HepG2 (cell line): ENCODE data around the gene RILP. TPM values are rescaled to one million over a fixed set of nuclear protein-coding genes. Genes with fewer than 3 reads are reported as not detected.

ENCODE experiments used
- AKNA ChIP-seq: sonication (generic); formaldehyde crosslinking; IDR thresholded peaks from 2 replicates; pipeline ENCODE4 v1.4.0; 2020; ENCODE audit warnings: missing genetic modification reagents, borderline replicate concordance
- FOXA3 ChIP-seq: IDR thresholded peaks from 2 replicates; pipeline ENCODE4 v1.6.1; 2016; ENCODE audit warnings: missing genetic modification reagents, missing compliant biosample characterization
- KLF9 ChIP-seq: IDR thresholded peaks from 2 replicates; pipeline ENCODE4 v1.6.1; 2016; ENCODE audit warnings: low read depth
- MZF1 ChIP-seq: sonication (generic); formaldehyde crosslinking; IDR thresholded peaks from 2 replicates; pipeline ENCODE4 v1.8.1; 2023; ENCODE audit warnings: mild to moderate bottlenecking, missing genetic modification reagents, borderline replicate concordance
- NR2F6 ChIP-seq, 2 experiments: IDR thresholded peaks; 2 replicates each; pipeline ENCODE4 v1.6.1; 2016; ENCODE audit warnings: antibody characterized with exemption in 1 of 2, mild to moderate bottlenecking in 1 of 2
- RNF2 ChIP-seq: fragments of 450-650 bp; conservative IDR thresholded peaks from 2 replicates; pipeline ENCODE4 v1.6.1; 2016; ENCODE audit warnings: low read depth
- SALL2 ChIP-seq: sonication (generic); formaldehyde crosslinking; IDR thresholded peaks from 2 replicates; pipeline ENCODE4 v1.8.1; 2023; ENCODE audit warnings: mild to moderate bottlenecking, missing genetic modification reagents, inconsistent platforms
- SRSF9 ChIP-seq: fragments of 200-400 bp; formaldehyde crosslinking; IDR thresholded peaks from 2 replicates; pipeline ENCODE4 v1.6.1; 2018; ENCODE audit warnings: borderline replicate concordance, mild to moderate bottlenecking, low read depth, low read length; ENCODE audit not compliant: insufficient read depth, poor library complexity, severe bottlenecking
- STAT5B ChIP-seq: sonication (generic); formaldehyde crosslinking; IDR thresholded peaks from 2 replicates; pipeline ENCODE4 v1.4.0; 2020; ENCODE audit warnings: missing genetic modification reagents
- ZNF138 ChIP-seq: sonication (generic); formaldehyde crosslinking; IDR thresholded peaks from 2 replicates; pipeline ENCODE4 v1.5.0; 2020; ENCODE audit warnings: mild to moderate bottlenecking, low read depth, missing genetic modification reagents
- ZNF160 ChIP-seq: sonication (generic); formaldehyde crosslinking; IDR thresholded peaks from 2 replicates; pipeline ENCODE4 v1.8.0; 2022; ENCODE audit warnings: mild to moderate bottlenecking, inconsistent platforms, missing genetic modification reagents
- ZNF280B ChIP-seq: sonication (generic); formaldehyde crosslinking; IDR thresholded peaks from 2 replicates; pipeline ENCODE4 v1.5.0; 2020; ENCODE audit warnings: missing genetic modification reagents, mild to moderate bottlenecking, borderline replicate concordance
- ZNF558 ChIP-seq: sonication (generic); formaldehyde crosslinking; IDR thresholded peaks from 2 replicates; pipeline ENCODE4 v1.9.0; 2022; ENCODE audit warnings: mild to moderate bottlenecking, missing genetic modification reagents, borderline replicate concordance
- ZNF572 ChIP-seq: sonication (generic); formaldehyde crosslinking; IDR thresholded peaks from 2 replicates; pipeline ENCODE4 v1.5.1; 2020; ENCODE audit warnings: mild to moderate bottlenecking, missing genetic modification reagents
- polyA plus RNA-seq, 8 experiments: library from polyadenylated mRNA; depleted of rRNA in 3 of 8; stranded (reverse) in 7 of 8; unstranded in 1 of 8; fragments of >200 nt; fragmentation: Illumina TruSeq in 4 of 8; extraction: Trizol in 4 of 8; gene quantifications; 2 replicates each; pipeline versions ENCODE4 v1.2.1 to v1.2.3, GENCODE V29; 2011 to 2016; ENCODE audit warnings: low read depth in 4 of 8, missing spikeins in 1 of 8, mixed read lengths in 1 of 8; ENCODE audit not compliant: insufficient read depth in 1 of 8
- total RNA-seq, 5 experiments: library from RNA; depleted of rRNA; stranded (reverse); fragments of >200 nt; fragmentation: Illumina TruSeq; extraction: Trizol; gene quantifications; 2 replicates each; pipeline ENCODE4 v1.2.3, GENCODE V29; 2016; ENCODE audit warnings: low read depth in 1 of 5
- TF ChIP-seq, protein P1 (sequence below): sonication (generic); formaldehyde crosslinking; IDR thresholded peaks from one replicate; pipeline ENCODE4 v1.5.1; 2020; ENCODE audit warnings: mild to moderate bottlenecking, missing genetic modification reagents; ENCODE audit errors: not compliant biosample characterization

Gene RILP
- total and polyA plus RNA-seq, 2 of the 13 experiments (the other 11 are each of a cell fraction or from before 2014, with no cell fraction given): 6.6 to 8.1 TPM

GRCh38 chr17:1597861-1598342 lies 51.8 kb downstream of the RILP start (continued):
- TF ChIP-seq MZF1 (CRISPR knock-in tag) (no peak), ZNF558 (peak; percentile 57; the same call in 1 of the 2 replicates), NR2F6 (IDR thresholded peaks at IDR 0.05) (peak; percentile 43), NR2F6 (CRISPR knock-in tag; IDR thresholded peaks at IDR 0.05) (peak; percentile 69), SRSF9 (no peak), SALL2 (no peak), STAT5B (CRISPR knock-in tag) (no peak), FOXA3 (CRISPR knock-in tag) (peak; percentile 90), ZNF572 (no peak), KLF9 (CRISPR knock-in tag) (no peak), ZNF160 (no peak), RNF2 (no peak), ZNF138 (CRISPR knock-in tag) (no peak), AKNA (CRISPR knock-in tag) (no peak), ZNF280B (CRISPR knock-in tag) (no peak)
- TF ChIP-seq, protein P1, sequence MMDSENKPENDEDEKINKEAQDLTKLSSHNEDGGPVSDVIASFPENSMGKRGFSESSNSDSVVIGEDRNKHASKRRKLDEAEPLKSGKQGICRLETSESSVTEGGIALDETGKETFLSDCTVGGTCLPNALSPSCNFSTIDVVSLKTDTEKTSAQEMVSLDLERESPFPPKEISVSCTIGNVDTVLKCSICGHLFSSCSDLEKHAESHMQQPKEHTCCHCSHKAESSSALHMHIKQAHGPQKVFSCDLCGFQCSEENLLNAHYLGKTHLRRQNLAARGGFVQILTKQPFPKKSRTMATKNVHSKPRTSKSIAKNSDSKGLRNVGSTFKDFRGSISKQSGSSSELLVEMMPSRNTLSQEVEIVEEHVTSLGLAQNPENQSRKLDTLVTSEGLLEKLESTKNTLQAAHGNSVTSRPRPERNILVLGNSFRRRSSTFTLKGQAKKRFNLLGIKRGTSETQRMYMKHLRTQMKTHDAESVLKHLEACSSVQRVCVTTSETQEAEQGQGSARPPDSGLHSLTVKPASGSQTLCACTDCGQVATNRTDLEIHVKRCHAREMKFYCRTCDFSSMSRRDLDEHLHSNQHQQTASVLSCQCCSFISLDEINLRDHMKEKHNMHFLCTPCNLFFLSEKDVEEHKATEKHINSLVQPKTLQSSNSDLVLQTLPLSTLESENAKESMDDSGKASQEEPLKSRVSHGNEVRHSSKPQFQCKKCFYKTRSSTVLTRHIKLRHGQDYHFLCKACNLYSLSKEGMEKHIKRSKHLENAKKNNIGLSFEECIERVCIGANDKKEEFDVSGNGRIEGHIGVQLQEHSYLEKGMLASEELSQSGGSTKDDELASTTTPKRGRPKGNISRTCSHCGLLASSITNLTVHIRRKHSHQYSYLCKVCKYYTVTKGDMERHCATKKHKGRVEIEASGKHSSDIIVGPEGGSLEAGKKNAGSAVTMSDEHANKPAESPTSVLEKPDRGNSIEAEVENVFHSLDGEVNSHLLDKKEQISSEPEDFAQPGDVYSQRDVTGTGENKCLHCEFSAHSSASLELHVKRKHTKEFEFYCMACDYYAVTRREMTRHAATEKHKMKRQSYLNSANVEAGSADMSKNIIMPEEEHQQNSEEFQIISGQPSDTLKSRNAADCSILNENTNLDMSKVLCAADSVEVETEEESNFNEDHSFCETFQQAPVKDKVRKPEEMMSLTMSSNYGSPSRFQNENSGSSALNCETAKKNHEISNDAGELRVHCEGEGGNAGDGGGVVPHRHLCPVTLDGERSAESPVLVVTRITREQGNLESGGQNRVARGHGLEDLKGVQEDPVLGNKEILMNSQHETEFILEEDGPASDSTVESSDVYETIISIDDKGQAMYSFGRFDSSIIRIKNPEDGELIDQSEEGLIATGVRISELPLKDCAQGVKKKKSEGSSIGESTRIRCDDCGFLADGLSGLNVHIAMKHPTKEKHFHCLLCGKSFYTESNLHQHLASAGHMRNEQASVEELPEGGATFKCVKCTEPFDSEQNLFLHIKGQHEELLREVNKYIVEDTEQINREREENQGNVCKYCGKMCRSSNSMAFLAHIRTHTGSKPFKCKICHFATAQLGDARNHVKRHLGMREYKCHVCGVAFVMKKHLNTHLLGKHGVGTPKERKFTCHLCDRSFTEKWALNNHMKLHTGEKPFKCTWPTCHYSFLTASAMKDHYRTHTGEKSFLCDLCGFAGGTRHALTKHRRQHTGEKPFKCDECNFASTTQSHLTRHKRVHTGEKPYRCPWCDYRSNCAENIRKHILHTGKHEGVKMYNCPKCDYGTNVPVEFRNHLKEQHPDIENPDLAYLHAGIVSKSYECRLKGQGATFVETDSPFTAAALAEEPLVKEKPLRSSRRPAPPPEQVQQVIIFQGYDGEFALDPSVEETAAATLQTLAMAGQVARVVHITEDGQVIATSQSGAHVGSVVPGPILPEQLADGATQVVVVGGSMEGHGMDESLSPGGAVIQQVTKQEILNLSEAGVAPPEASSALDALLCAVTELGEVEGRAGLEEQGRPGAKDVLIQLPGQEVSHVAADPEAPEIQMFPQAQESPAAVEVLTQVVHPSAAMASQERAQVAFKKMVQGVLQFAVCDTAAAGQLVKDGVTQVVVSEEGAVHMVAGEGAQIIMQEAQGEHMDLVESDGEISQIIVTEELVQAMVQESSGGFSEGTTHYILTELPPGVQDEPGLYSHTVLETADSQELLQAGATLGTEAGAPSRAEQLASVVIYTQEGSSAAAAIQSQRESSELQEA (CRISPR knock-in tag): no peak
